ENCODE results near the gene PRKCD.

DNA sequence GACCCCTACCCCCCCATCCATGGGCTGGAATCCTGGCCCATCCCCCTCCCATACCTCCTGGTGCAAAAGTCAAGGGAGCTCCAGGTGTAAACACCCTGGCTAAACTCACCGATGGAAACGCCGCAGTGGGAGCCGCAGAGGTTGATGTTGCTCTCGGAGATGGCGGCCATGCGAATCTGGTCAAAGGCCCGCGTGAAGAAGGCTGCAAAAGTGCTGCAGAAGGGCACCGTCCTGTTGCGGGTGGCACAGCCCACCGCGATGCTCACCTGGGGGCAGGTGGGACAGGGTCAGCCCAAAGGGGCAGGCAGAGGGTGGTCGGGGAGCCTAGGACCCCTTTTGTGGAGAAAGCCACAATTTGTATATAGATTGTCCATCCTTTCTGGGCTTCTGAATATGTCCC, 68.2 kb downstream of the PRKCD start:
- no peak for TF ChIP-seq CTCF (conservative IDR thresholded peaks at IDR 0.05; ENCODE audit: low read depth, low read length)
- no peak for TF ChIP-seq EZH2 (IDR thresholded peaks at IDR 0.05; ENCODE audit: borderline replicate concordance, low read depth, low read length, poor library complexity, severe bottlenecking)

All from A673 (cell line).